Testis (tissue), 3 donors: ENCODE results near the gene SNED1. TPM values are rescaled to one million over a fixed set of nuclear protein-coding genes. Genes with fewer than 3 reads are reported as not detected.

Source experiments
- DNase-seq: peaks from one replicate; pipeline ENCODE4 v3.0.0-alpha.2; 2019
- H3K27ac ChIP-seq, 2 donors: fragments of 200-600 bp; sonication (generic); one replicate each; pipeline ENCODE4 v1.5.1; 2019
- H3K27me3 ChIP-seq: fragments of 200-600 bp; sonication (generic); one replicate; pipeline ENCODE4 v1.5.1; 2019
- H3K36me3 ChIP-seq: fragments of 200-600 bp; sonication (generic); one replicate; pipeline ENCODE4 v1.5.1; 2017; ENCODE audit warnings: low read depth; ENCODE audit errors: missing control alignments
- H3K4me1 ChIP-seq: fragments of 200-600 bp; sonication (generic); one replicate; pipeline ENCODE4 v1.5.1; 2019
- H3K4me3 ChIP-seq, 2 donors: fragments of 200-600 bp; sonication (generic); one replicate each; pipeline ENCODE4 v1.5.1; 2017 to 2019
- H3K9me3 ChIP-seq: fragments of 200-600 bp; sonication (generic); one replicate; pipeline ENCODE4 v1.5.1; 2017
- CTCF ChIP-seq, 3 experiments: fragments of 450-650 bp in 2 of 3; fragments of 200-600 bp in 1 of 3; sonication (generic) in 1 of 3; IDR thresholded peaks; one replicate each; pipeline ENCODE4 v1.5.1; 2016 to 2019; ENCODE audit warnings: antibody characterized with exemption in 3 of 3, mild to moderate bottlenecking in 2 of 3, moderate library complexity in 1 of 3
- POLR2A ChIP-seq: fragments of 450-650 bp; IDR thresholded peaks from one replicate; pipeline ENCODE4 v1.6.1; 2017; ENCODE audit warnings: antibody characterized with exemption, mild to moderate bottlenecking, moderate library complexity
- WGBS, 2 donors: methylation state at CpG; one replicate each; pipeline ENCODE4 v1.1.5; 2018; 5-methylcytosine and 5-hydroxymethylcytosine counted together
- intact Hi-C: fragments of 100-400 bp; cut with DNase I; formaldehyde crosslinking; loops from one replicate; pipeline ENCODE4 v1.15.1; 2023; ENCODE audit warnings: low total_unique reads
- polyA plus RNA-seq: library from polyadenylated mRNA; stranded (reverse); fragments of 350-450 nt; fragmentation: Illumina TruSeq; extraction: RNeasy Lipid Tissue Mini Kit (QIAGEN cat#74804); gene quantifications from one replicate; pipeline ENCODE4 v1.2.3, GENCODE V29; 2014; ENCODE audit warnings: low read depth, low replicate concordance; ENCODE audit not compliant: insufficient read depth
- total RNA-seq, 2 donors: library from RNA; depleted of rRNA; stranded (reverse); fragments of >200 nt; gene quantifications; one replicate each; pipeline ENCODE4 v1.2.3, GENCODE V29; 2016

SNED1 gene
- total and polyA plus RNA-seq, 3 donors from 2014 or later: 15.8 to 107 (median 82.7) TPM

DNA sequence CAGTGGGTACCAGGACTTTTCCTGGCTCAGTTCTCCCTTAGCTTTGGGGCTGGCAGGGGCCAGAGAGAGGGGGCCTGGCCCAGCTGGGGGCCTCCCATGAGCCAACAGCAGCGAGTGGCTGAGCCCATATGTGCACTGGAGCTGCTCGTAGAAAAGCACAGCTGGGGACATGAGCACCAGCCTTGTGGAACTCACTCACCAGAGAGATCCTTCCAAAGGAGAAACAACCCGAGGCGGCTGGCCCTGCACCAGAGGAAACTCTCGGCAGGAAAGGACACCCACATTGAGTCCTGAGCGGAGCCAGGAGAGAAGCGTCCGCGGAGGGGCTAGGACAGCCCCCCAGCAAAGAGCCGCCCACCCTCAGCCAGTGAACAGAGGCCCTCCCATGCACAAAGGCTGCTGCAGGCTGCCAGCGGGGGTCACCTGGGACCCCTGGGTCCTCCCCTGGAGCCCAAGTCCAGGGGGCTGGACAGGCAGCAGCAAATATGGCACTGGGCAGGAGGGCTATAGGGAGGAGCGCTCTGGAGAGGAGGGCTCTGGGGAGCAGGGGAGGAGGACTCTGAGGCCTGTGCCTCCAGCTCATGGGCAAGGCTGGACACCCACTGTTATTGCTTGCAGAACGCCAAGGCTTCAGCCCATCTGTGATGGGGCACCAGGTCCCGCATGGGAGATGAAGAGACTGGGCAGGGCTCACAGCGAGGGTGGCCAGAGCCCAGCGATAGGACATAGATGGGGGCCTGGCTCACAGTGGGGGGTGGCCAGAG is 42.1 kb upstream of the SNED1 start:
- no peak overlapping the region for H3K27ac ChIP-seq

DNA sequence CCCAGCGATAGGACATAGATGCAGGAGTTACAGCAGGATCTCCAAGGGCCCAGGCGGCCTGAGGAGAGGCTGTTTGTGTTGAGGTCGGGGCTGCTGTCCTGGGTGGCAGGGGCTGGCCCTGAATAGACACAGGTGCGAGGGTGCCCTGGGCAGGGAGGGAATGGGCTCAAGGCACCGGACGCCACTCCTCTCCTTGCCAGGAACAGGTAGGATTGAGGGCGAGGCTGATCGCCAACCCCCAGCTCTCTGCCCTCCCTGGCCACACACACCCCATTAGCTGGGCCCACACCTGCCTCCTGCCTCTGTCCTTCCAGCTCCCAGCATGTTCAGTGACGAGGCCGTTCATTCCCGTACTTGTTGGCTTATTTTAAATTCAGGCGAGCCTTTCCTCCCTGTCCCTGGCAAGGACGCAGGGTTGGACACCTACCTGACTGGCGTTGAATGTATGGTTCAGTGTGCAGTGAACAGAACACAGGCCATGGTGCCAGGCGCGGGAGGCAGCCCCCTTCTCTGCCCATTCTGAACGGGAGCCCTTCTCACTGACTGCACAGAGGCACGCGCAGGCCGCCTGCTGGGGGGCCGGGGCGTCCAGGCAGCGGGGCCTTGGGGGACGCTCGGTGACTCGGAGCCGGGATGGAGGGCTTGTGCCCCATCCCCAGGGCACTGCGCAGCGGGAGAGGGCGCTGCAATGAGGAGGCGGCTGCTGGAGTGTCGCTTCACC is 41.3 kb upstream of the SNED1 start:
- Histone ChIP-seq H3K27me3 (no peaks in the 10 kb centered on the region), H3K4me1 (peaks cover 47% of the 10 kb centered on the region), H3K4me3 (no peak overlapping the region), H3K27ac (peak overlapping the region; percentile 6 to 19), H3K9me3 (no peaks in the 10 kb centered on the region), H3K36me3 (no peaks in the 10 kb centered on the region)
- DNase-seq: peak; percentile 13
- intact Hi-C loops: no loop called here
- 93 to 94% methylated on average over 14 to 32 of the region's 32 CpGs for WGBS, 2 donors
- no peak for TF ChIP-seq CTCF (IDR thresholded peaks at IDR 0.05)
- TF ChIP-seq POLR2A: no peak

More for the DNA sequence above, 42.1 kb upstream of the SNED1 start:
- DNase-seq: peak; percentile 55
- no peak for TF ChIP-seq POLR2A
- no peak for TF ChIP-seq CTCF (IDR thresholded peaks at IDR 0.05)
- H3K9me3 ChIP-seq: no peaks in the 10 kb centered on the region
- H3K4me1 ChIP-seq: peaks cover 42% of the 10 kb centered on the region
- intact Hi-C loops: no loop called here
- 67 to 72% methylated on average over 15 to 16 of the region's 16 CpGs for WGBS, 2 donors
- H3K4me3 ChIP-seq: no peak overlapping the region
- H3K27me3 ChIP-seq: no peaks in the 10 kb centered on the region
- H3K36me3 ChIP-seq: no peaks in the 10 kb centered on the region

DNA sequence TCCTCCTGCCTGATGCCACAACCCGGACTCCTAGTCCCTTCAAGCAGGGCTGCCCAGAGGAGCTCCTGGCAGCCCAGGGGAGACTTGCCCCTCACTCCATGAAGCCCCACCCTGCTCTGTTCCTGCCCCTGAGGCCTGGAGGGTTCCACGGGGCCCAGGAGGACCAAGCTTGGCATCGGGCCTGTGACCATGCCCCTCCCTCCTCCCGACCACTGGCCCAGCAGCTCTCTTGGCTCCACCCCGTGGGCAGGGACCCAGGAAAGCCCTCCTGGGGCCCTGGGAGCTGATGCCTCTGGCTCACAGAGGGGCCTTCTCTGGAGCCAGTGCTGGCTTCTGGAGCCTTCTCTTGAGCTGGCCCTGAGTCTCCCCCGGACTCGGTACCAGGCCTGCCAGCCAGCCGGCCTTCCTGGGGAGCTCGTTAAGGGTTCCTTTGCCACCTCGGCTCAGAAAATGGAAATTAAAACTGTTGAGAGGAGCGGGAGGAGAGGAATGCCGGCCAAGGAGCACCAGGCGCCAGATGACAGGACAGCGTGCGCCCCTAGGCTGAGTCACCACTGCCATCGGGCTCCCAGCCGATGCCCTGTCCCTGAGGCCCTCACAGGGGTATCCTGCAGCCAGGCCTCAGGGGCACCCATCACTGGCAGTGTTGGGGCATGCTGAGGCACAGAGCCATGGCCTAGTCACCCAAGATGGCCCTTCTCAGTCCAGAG is 40.6 kb upstream of the SNED1 start:
- intact Hi-C loops: no loop called here
- Histone ChIP-seq H3K36me3 (no peaks in the 10 kb centered on the region), H3K4me1 (peaks cover 54% of the 10 kb centered on the region), H3K4me3 (no peak overlapping the region), H3K27me3 (no peaks in the 10 kb centered on the region), H3K9me3 (no peaks in the 10 kb centered on the region), H3K27ac (peak overlapping the region; percentile 6 to 19)
- WGBS, 2 donors: 76 to 81% methylated on average over 9 to 17 of the region's 17 CpGs
- peak; percentile 18 for DNase-seq
- TF ChIP-seq CTCF (IDR thresholded peaks at IDR 0.05) (no peak), POLR2A (no peak)

GRCh38 chr2:240958366-240959213 is 39.8 kb upstream of the SNED1 start:
- Histone ChIP-seq H3K36me3 (no peaks in the 10 kb centered on the region), H3K9me3 (no peaks in the 10 kb centered on the region), H3K4me3 (no peak overlapping the region), H3K27me3 (no peaks in the 10 kb centered on the region), H3K27ac (peak overlapping the region in 1 of 2 donors; percentile 66), H3K4me1 (peaks cover 58% of the 10 kb centered on the region)
- WGBS, 2 donors: 92 to 93% methylated on average over 14 to 18 of the region's 19 CpGs
- no peak for TF ChIP-seq POLR2A
- no peak for TF ChIP-seq CTCF (IDR thresholded peaks at IDR 0.05)
- intact Hi-C loops: no loop called here
- DNase-seq: peak; percentile 12
